CD8-positive, alpha-beta memory T cell (primary cell): ENCODE results near the gene ZNF48. TPM values are rescaled to one million over a fixed set of nuclear protein-coding genes. Genes with fewer than 3 reads are reported as not detected.

ENCODE experiments used
- CTCF ChIA-PET: fragments of 350-600 bp; sonication (Branson Sonifier 250); formaldehyde crosslinking; loops from one replicate; lab custom pipeline; 2021; ENCODE audit warnings: antibody characterized with exemption; lab: Charles Lee
- POLR2A ChIA-PET: fragments of 350-600 bp; sonication (Branson Sonifier 250); formaldehyde crosslinking; loops from one replicate; lab custom pipeline; 2021; ENCODE audit warnings: antibody characterized with exemption; lab: Charles Lee
- DNase-seq, 5 donors: peaks; one replicate each; pipeline versions ENCODE4 v3.0.0 to v3.0.0-alpha.2; 2020 to 2022; ENCODE audit warnings: mixed read lengths in 1 of 5
- H3K27ac ChIP-seq: one replicate; pipeline ENCODE4 v1.7.0; 2013; ENCODE audit warnings: low read depth, mild to moderate bottlenecking, low read length, moderate library complexity
- H3K27me3 ChIP-seq: 2 replicates; pipeline ENCODE4 v1.7.0; 2013; ENCODE audit warnings: low read length, mild to moderate bottlenecking; ENCODE audit not compliant: insufficient read depth, poor library complexity, severe bottlenecking
- H3K36me3 ChIP-seq: 2 replicates; pipeline ENCODE4 v1.7.0; 2013; ENCODE audit warnings: mild to moderate bottlenecking, low read length, moderate library complexity; ENCODE audit not compliant: insufficient read depth
- H3K4me1 ChIP-seq: 2 replicates; pipeline ENCODE4 v1.7.0; 2013; ENCODE audit warnings: mild to moderate bottlenecking, low read length, moderate library complexity; ENCODE audit not compliant: insufficient read depth
- H3K4me3 ChIP-seq: 2 replicates; pipeline ENCODE4 v1.7.0; 2013; ENCODE audit warnings: mild to moderate bottlenecking, low read length
- H3K9me3 ChIP-seq: 2 replicates; pipeline ENCODE4 v1.7.0; 2013; ENCODE audit warnings: mild to moderate bottlenecking, low read length
- H3K27ac Mint-ChIP-seq, 8 donors: one replicate each; pipeline ENCODE4 v1.8.0; 2020 to 2021; ENCODE audit warnings: mixed read lengths in 8 of 8, mild to moderate bottlenecking in 6 of 8, inconsistent platforms in 3 of 8, moderate library complexity in 3 of 8
- H3K27me3 Mint-ChIP-seq, 2 donors: one replicate each; pipeline ENCODE4 v1.8.0; 2020 to 2021; ENCODE audit warnings: mixed read lengths in 2 of 2, mild to moderate bottlenecking in 1 of 2, moderate library complexity in 1 of 2
- H3K36me3 Mint-ChIP-seq, 3 donors: one replicate each; pipeline ENCODE4 v1.8.0; 2020 to 2021; ENCODE audit warnings: mixed read lengths in 3 of 3, inconsistent platforms in 1 of 3, mild to moderate bottlenecking in 1 of 3
- H3K4me1 Mint-ChIP-seq, 3 donors: one replicate each; pipeline ENCODE4 v1.8.0; 2020 to 2021; ENCODE audit warnings: mixed read lengths in 3 of 3, inconsistent platforms in 1 of 3, mild to moderate bottlenecking in 1 of 3
- H3K4me3 Mint-ChIP-seq, 7 donors: one replicate each; pipeline ENCODE4 v1.8.0; 2020 to 2021; ENCODE audit warnings: mixed read lengths in 7 of 7, mild to moderate bottlenecking in 6 of 7, moderate library complexity in 4 of 7, inconsistent platforms in 2 of 7
- H3K9me3 Mint-ChIP-seq, 5 donors: one replicate each; pipeline ENCODE4 v1.8.0; 2020 to 2022; ENCODE audit warnings: mixed read lengths in 5 of 5, mild to moderate bottlenecking in 3 of 5, moderate library complexity in 2 of 5, inconsistent platforms in 1 of 5
- polyA plus RNA-seq: library from polyadenylated mRNA; unstranded; fragments of 300-500 nt; fragmentation: Illumina TruSeq; gene quantifications from one replicate; pipeline ENCODE4 v1.2.3, GENCODE V29; 2021
- total RNA-seq, 2 experiments: library from RNA; stranded (reverse); gene quantifications; one replicate each; pipeline ENCODE4 v1.2.3, GENCODE V29; 2021

The ZNF48 gene
- total and polyA plus RNA-seq, 3 experiments from 2014 or later = 10.2 to 19.3 (median 18.4) TPM

DNA sequence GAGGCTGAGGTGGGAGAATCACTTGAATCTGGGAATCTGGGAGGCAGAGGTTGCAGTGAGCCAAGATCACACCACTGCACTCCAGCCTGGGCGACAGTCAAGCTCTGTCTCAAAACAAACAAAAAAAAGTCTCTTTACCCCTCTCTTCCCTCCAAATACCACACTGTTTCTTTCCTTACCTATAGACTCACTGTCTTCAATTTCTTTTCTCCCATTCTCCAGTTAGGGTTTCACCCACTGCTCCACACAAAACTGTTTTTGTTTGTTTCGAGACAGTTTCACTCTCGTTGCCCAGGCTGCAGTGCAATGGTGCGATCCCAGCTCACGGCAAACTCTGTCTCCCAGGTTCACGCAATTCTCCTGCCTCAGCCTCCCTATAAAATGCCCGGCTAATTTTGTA, 34.0 kb upstream of the ZNF48 start:
- Histone ChIP-seq H3K36me3 (peaks cover 12% of the 10 kb centered on the region), H3K4me3 (no peak overlapping the region), H3K9me3 (no peaks in the 10 kb centered on the region), H3K27me3 (no peaks in the 10 kb centered on the region), H3K4me1 (peaks cover under 1% of the 10 kb centered on the region), H3K27ac (no peak overlapping the region)
- ChIA-PET CTCF (no interaction called here), POLR2A (no interaction called here)
- H3K4me1 Mint-ChIP-seq = peaks cover 8 to 23% (median 17%) of the 10 kb centered on the region in 3 donors
- H3K36me3 Mint-ChIP-seq = peaks cover 3 to 73% (median 17%) of the 10 kb centered on the region in 3 donors
- H3K4me3 Mint-ChIP-seq = no peak overlapping the region
- H3K27ac Mint-ChIP-seq = peak overlapping the region in 1 of 8 donors; percentile 6
- no peaks in the 10 kb centered on the region for H3K9me3 Mint-ChIP-seq
- no peaks in the 10 kb centered on the region for H3K27me3 Mint-ChIP-seq
- DNase-seq = no peak

DNA sequence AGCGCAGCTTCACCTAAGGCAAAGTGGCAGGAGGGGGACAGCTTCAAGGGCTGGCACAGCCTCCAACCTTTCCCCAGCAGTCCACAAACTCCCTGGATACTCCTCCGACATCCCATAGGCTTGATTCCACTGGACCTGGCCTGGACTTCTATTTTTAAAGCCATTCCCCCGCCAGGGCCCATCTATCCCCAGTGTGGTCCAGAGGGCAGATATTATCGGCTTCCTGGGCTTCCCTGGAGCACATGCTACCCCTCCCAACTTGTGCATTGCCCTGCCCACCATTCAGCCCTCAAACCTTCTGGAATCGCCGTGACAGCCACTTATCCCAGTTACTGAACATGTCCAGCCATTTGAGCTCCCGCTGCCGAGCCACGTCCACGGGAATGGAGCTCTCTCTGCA, 30.0 kb upstream of the ZNF48 start:
- Mint-ChIP-seq H3K9me3 (no peaks in the 10 kb centered on the region), H3K4me3 (no peak overlapping the region), H3K4me1 (peaks cover 33 to 50% (median 45%) of the 10 kb centered on the region in 3 donors), H3K27me3 (no peaks in the 10 kb centered on the region), H3K27ac (peak overlapping the region in 2 of 8 donors; percentile 3 to 71), H3K36me3 (peaks cover 3 to 58% (median 18%) of the 10 kb centered on the region in 3 donors)
- H3K9me3 ChIP-seq = no peaks in the 10 kb centered on the region
- peaks cover 12% of the 10 kb centered on the region for H3K36me3 ChIP-seq
- ChIA-PET POLR2A (interaction anchor here (0.8 to 1.6 kb wide), 2 partner anchors 17 to 30 kb away, joined by 3 read pairs; partner anchors contain the start of gene SEPTIN1), CTCF (interaction anchor here (0.7 to 2.1 kb wide), 3 partner anchors 10 to 45 kb away, joined by 3 to 5 read pairs (median 3); partner anchors contain the start of genes CD2BP2 and ZNF48)
- H3K4me3 ChIP-seq = no peak overlapping the region
- DNase-seq = no peak
- peaks cover 24% of the 10 kb centered on the region for H3K4me1 ChIP-seq
- H3K27me3 ChIP-seq = no peaks in the 10 kb centered on the region
- no peak overlapping the region for H3K27ac ChIP-seq

DNA sequence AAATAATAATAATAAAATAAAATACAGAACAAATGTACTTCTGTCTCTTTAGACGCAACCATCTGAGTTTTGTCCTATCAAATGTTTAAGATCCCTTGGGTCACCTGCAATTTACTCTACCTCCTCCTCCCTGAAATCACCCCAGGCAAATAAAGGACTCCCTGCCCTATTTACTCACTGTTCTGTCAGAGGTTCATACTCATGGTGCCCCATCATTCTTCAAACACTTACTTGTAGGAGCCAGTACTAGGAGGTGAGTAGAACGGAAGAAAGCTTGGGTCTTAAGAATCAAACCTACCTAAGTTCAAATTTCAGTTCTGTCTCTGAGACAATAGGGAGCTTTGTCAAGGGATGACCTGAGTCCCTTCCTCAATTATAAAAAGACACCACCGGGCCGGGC, 28.7 kb upstream of the ZNF48 start:
- H3K9me3 ChIP-seq = no peaks in the 10 kb centered on the region
- peaks cover 40 to 58% (median 53%) of the 10 kb centered on the region in 3 donors for H3K4me1 Mint-ChIP-seq
- H3K27me3 ChIP-seq = no peaks in the 10 kb centered on the region
- H3K27me3 Mint-ChIP-seq = peaks cover 0 to 2% of the 10 kb centered on the region in 2 donors
- peaks cover 3 to 50% (median 15%) of the 10 kb centered on the region in 3 donors for H3K36me3 Mint-ChIP-seq
- ChIA-PET POLR2A (interaction anchor here (1.6 kb wide), 1 partner anchor 16 kb away, joined by 3 read pairs; the partner anchor contains the start of gene SEPTIN1), CTCF (interaction anchor here (0.7 to 2.1 kb wide), 2 partner anchors 43 to 223 kb away, joined by 3 to 5 read pairs; no protein-coding TSS in a partner anchor)
- H3K9me3 Mint-ChIP-seq = no peaks in the 10 kb centered on the region
- peaks cover 12% of the 10 kb centered on the region for H3K36me3 ChIP-seq
- no peak overlapping the region for H3K4me3 ChIP-seq
- H3K27ac ChIP-seq = no peak overlapping the region
- H3K4me3 Mint-ChIP-seq = peak overlapping the region; percentile 38 to 91 (median 85)
- peaks cover 29% of the 10 kb centered on the region for H3K4me1 ChIP-seq
- H3K27ac Mint-ChIP-seq = peak overlapping the region in 7 of 8 donors; percentile 24 to 95 (median 61)
- no peak for DNase-seq

DNA sequence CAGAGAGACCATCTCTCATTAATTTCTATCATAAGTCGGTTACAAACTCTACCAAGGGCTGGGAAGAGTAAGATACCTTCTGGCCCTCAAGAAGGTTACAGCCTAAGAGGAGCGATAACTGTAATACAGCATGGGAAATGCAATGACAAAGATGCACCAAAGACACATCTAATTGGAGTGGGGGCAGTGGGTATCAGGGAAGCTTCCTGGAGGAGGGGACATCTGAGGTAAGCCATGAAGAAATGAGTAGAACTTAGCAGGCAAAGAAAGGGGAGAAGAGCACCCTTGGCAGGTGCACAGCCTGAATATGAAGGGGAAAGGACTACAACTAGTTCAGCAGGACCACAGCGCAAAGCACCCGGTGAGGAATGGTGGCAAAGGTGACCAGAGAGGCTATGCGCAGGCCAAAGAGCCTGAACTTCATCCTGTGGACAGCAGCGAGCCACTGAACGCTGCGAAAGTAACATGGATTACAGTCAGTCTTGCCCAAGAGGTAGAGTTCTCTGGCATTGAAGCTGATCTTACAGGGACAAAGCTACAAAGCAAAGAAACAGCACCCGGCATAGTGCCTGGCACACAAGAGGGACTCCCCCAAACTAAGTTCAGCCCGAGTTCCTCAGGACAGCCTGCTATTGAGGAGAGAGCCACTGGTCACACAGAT, 27.7 kb upstream of the ZNF48 start:
- ChIA-PET CTCF (interaction anchor here (1.0 to 2.1 kb wide), 2 partner anchors 42 kb away, joined by 4 to 5 read pairs; no protein-coding TSS in a partner anchor), POLR2A (interaction anchor here (1.2 kb wide), 1 partner anchor 15 kb away, joined by 3 read pairs; the partner anchor contains the start of gene SEPTIN1)
- H3K27me3 Mint-ChIP-seq = peaks cover 0 to 2% of the 10 kb centered on the region in 2 donors
- H3K36me3 Mint-ChIP-seq = peaks cover 3 to 45% (median 12%) of the 10 kb centered on the region in 3 donors
- no peaks in the 10 kb centered on the region for H3K9me3 Mint-ChIP-seq
- peak overlapping the region; percentile 43 to 95 (median 74) for H3K27ac Mint-ChIP-seq
- peaks cover 45 to 60% (median 59%) of the 10 kb centered on the region in 3 donors for H3K4me1 Mint-ChIP-seq
- no peak for DNase-seq
- no peaks in the 10 kb centered on the region for H3K9me3 ChIP-seq
- H3K4me1 ChIP-seq = peaks cover 35% of the 10 kb centered on the region
- H3K27ac ChIP-seq = no peak overlapping the region
- H3K36me3 ChIP-seq = peaks cover 9% of the 10 kb centered on the region
- H3K4me3 ChIP-seq = peak overlapping the region; percentile 88
- peak overlapping the region; percentile 83 to 91 (median 89) for H3K4me3 Mint-ChIP-seq
- H3K27me3 ChIP-seq = no peaks in the 10 kb centered on the region

DNA sequence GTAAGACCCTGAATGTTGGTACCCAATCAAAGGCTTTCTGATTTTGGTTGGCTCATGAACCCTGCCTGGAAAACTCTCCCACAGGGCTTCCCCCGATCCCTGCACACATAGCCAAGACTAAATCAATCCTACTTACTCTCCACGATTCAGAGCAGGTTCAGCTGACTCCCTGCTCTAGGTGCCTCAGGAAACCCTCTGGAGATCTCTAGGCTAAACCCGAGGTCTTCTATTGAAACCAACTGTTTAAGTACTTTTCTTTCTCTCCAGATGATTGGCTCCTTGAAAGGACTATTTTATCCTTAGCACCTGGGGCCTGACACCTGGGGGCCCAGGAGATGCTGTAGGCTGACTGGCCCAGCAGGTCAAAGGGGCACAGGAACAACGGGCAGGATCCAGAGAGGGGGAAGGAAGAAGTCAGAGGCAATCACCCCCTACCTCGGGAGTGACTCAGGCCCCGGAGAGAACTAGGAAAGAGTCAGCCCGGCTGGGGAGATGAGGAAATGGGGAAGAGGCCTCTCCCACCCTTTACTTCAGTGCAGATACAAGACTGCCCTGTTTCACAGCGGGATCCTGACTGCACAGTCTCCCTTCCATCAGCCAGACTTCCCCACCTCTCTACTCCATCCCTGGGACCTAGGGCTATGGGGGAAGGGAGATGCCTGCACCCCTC, 27.0 kb upstream of the ZNF48 start:
- H3K4me3 Mint-ChIP-seq = peak overlapping the region; percentile 83 to 91 (median 89)
- H3K36me3 Mint-ChIP-seq = peaks cover 0 to 40% (median 8%) of the 10 kb centered on the region in 3 donors
- Histone ChIP-seq H3K9me3 (no peaks in the 10 kb centered on the region), H3K36me3 (peaks cover 7% of the 10 kb centered on the region), H3K27me3 (no peaks in the 10 kb centered on the region), H3K4me3 (peak overlapping the region; percentile 88), H3K4me1 (peaks cover 35% of the 10 kb centered on the region), H3K27ac (peak overlapping the region; percentile 62)
- ChIA-PET CTCF (interaction anchor here (1.0 to 1.2 kb wide), 6 partner anchors 11 to 52 kb away, joined by 3 to 4 read pairs (median 3); partner anchors contain the start of gene ZNF771), POLR2A (interaction anchor here (1.1 to 1.3 kb wide), 3 partner anchors 14 kb away, joined by 3 to 9 read pairs (median 3); partner anchors contain the start of genes CD2BP2 and SEPTIN1)
- peaks cover 44 to 64% (median 60%) of the 10 kb centered on the region in 3 donors for H3K4me1 Mint-ChIP-seq
- peak overlapping the region; percentile 43 to 94 (median 68) for H3K27ac Mint-ChIP-seq
- no peak for DNase-seq
- H3K27me3 Mint-ChIP-seq = peaks cover 0 to 2% of the 10 kb centered on the region in 2 donors
- no peaks in the 10 kb centered on the region for H3K9me3 Mint-ChIP-seq

DNA sequence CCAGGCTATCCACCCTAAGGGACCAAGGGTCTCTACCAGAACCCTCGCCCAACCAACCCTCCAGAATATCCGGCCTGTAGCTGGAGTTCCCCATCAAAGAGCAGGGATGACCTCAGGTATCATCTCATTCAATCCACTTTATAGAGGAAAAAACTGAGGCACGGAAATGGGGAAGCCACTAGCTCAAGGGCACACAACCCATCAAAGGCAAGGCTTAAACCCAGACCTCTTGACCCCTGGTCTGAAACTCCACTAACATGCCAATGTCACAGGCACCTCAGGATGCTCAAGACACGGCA, 26.5 kb upstream of the ZNF48 start:
- DNase-seq = no peak
- Histone ChIP-seq H3K9me3 (no peaks in the 10 kb centered on the region), H3K4me3 (peak overlapping the region; percentile 88), H3K27me3 (no peaks in the 10 kb centered on the region), H3K36me3 (peaks cover 7% of the 10 kb centered on the region), H3K27ac (peak overlapping the region; percentile 62), H3K4me1 (peaks cover 35% of the 10 kb centered on the region)
- H3K4me3 Mint-ChIP-seq = peak overlapping the region; percentile 83 to 91 (median 89)
- peak overlapping the region; percentile 43 to 94 (median 68) for H3K27ac Mint-ChIP-seq
- peaks cover 0 to 2% of the 10 kb centered on the region in 2 donors for H3K27me3 Mint-ChIP-seq
- peaks cover 44 to 64% (median 60%) of the 10 kb centered on the region in 3 donors for H3K4me1 Mint-ChIP-seq
- H3K9me3 Mint-ChIP-seq = no peaks in the 10 kb centered on the region
- ChIA-PET POLR2A (interaction anchor here (1.1 to 1.3 kb wide), 2 partner anchors 14 kb away, joined by 3 to 9 read pairs; partner anchors contain the start of genes CD2BP2 and SEPTIN1), CTCF (interaction anchor here (1.0 to 1.2 kb wide), 6 partner anchors 9 to 51 kb away, joined by 3 read pairs; partner anchors contain the start of gene ZNF771)
- H3K36me3 Mint-ChIP-seq = peaks cover 0 to 36% (median 5%) of the 10 kb centered on the region in 3 donors

DNA sequence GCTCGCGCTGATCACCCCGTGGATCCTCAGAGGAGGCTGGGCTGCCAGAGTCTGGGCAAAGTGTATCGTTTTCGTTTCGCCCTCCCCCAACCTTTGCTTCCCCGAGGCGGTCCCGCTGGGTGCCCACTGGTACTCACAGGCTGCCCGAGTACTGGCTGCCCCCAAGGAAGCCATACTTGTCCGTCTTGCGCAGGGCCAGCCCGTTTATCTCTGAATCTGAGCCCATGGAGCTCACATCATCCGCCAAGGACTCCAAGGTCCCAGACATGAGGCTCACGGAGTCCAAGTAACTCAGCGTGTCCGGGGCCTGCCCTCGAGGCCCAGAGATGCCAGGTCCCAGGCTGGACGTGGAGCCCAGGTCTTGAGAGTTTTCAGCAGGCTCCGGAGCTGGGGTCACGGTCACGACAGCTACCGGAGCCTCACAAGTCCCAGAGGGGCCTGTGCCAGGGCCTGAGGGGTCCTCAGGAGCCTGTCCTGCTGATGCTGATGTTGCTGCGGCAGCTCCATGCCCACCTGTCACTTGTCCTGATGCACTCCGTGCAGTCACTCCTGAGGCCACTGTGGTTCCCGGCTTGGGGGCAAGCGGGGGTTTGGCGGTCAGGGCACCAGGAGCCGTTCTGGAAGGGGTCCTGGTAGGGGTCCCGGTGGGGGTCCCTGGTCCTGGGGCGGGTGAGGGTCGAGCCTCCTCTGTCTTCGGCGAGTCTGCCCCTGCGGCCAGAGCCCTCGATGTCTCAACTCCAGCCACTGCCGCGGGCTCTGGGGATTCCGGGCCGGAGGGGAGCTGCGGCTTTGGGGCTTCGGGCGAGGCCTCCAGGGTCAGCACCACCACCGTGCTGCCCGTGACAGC, 25.9 kb upstream of the ZNF48 start:
- Mint-ChIP-seq H3K4me1 (peaks cover 44 to 63% (median 59%) of the 10 kb centered on the region in 3 donors), H3K9me3 (no peaks in the 10 kb centered on the region), H3K27me3 (peaks cover 0 to 2% of the 10 kb centered on the region in 2 donors), H3K4me3 (peak overlapping the region; percentile 83 to 91 (median 89)), H3K36me3 (peaks cover 0 to 31% (median 5%) of the 10 kb centered on the region in 3 donors), H3K27ac (peak overlapping the region; percentile 43 to 94 (median 68))
- Histone ChIP-seq H3K4me3 (peak overlapping the region; percentile 88), H3K36me3 (peaks cover 7% of the 10 kb centered on the region), H3K27ac (peak overlapping the region; percentile 62), H3K4me1 (peaks cover 35% of the 10 kb centered on the region), H3K9me3 (no peaks in the 10 kb centered on the region), H3K27me3 (no peaks in the 10 kb centered on the region)
- POLR2A ChIA-PET = interaction anchor here (1.1 to 2.7 kb wide), 5 partner anchors 9 to 48 kb away, joined by 3 to 35 read pairs (median 9); partner anchors contain the start of genes CD2BP2 and SEPTIN1
- CTCF ChIA-PET = interaction anchor here (1.0 to 1.2 kb wide), 6 partner anchors 9 to 51 kb away, joined by 3 read pairs; partner anchors contain the start of gene ZNF771
- DNase-seq = no peak
